Measurements from ENCODE around the gene SH3GL1. TPM values are rescaled to one million over a fixed set of nuclear protein-coding genes. Genes with fewer than 3 reads are reported as not detected.

SH3GL1 gene
- total and polyA plus RNA-seq, 2 experiments from 2014 or later = 73.1 to 89.5 TPM

DNA sequence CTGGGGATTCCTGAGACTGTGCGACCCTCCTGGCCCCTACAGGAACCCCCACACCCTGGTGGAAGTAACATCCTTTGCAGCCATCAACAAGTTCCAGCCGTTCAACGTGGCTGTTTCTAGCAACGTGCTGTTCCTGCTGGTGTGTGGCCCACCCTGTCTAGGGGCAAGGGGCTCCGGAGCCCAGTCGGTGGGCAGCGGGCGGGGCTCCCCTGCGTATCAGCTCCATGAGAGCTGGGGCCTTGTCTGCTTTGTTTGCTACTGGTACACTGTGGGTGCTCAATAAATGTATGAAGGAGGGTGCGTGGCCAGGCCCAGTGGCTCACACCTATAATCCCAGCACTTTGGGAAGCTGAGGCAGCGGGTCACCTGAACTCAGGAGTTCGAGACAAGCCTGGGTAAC lies 46.1 kb downstream of the SH3GL1 start (continued):
- TF ChIP-seq, protein P1, sequence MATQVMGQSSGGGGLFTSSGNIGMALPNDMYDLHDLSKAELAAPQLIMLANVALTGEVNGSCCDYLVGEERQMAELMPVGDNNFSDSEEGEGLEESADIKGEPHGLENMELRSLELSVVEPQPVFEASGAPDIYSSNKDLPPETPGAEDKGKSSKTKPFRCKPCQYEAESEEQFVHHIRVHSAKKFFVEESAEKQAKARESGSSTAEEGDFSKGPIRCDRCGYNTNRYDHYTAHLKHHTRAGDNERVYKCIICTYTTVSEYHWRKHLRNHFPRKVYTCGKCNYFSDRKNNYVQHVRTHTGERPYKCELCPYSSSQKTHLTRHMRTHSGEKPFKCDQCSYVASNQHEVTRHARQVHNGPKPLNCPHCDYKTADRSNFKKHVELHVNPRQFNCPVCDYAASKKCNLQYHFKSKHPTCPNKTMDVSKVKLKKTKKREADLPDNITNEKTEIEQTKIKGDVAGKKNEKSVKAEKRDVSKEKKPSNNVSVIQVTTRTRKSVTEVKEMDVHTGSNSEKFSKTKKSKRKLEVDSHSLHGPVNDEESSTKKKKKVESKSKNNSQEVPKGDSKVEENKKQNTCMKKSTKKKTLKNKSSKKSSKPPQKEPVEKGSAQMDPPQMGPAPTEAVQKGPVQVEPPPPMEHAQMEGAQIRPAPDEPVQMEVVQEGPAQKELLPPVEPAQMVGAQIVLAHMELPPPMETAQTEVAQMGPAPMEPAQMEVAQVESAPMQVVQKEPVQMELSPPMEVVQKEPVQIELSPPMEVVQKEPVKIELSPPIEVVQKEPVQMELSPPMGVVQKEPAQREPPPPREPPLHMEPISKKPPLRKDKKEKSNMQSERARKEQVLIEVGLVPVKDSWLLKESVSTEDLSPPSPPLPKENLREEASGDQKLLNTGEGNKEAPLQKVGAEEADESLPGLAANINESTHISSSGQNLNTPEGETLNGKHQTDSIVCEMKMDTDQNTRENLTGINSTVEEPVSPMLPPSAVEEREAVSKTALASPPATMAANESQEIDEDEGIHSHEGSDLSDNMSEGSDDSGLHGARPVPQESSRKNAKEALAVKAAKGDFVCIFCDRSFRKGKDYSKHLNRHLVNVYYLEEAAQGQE (IDR thresholded peaks at IDR 0.05; ENCODE audit: unreplicated experiment) = no peak
- TF ChIP-seq JUNB (IDR thresholded peaks at IDR 0.05; ENCODE audit: unreplicated experiment) (no peak), POLR2AphosphoS5 (IDR thresholded peaks at IDR 0.05; ENCODE audit: low read depth) (no peak), NANOG (IDR thresholded peaks at IDR 0.05; ENCODE audit: borderline replicate concordance) (no peak)

DNA sequence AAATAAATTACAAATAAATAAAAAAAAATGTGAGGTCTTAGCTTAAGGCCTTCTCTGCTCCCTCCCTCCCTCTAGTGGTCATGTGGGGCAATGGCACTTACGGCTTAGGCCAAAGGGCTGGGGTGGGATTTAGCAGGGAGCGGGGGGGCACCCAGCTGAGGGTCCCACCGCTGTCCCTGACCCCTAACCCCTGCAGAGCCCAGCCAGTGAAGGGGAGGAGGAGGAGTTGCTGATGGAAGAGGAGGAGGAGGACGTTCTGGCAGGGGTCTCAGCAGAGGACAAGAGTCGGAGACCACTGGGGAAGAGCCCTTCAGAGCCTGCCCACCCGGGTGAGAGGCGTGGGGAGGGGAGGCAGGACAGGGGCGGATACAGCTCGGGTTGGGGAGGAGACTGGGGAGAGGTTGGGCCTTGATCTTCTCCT lies 47.6 kb downstream of the SH3GL1 start:
- Histone ChIP-seq H3K4me2 (no peak overlapping the region), H3K79me2 (replicated peaks; ENCODE audit: insufficient read depth) (no peaks in the 10 kb centered on the region), H3F3A (replicated peaks; ENCODE audit: low read depth) (0 out of 2 replicates have a peak, but pooled peaks cover 10% of the 10 kb centered on the region), H3K36me3 (ENCODE audit: insufficient read depth) (no peaks in the 10 kb centered on the region; the same call in 1 of the 2 replicates), H3K4me1 (ENCODE audit: insufficient read depth) (no peaks in the 10 kb centered on the region), H3K9me2 (ENCODE audit: insufficient read depth) (no peaks in the 10 kb centered on the region), H3K27ac (ENCODE audit: low read depth) (no peak overlapping the region), H4K20me1 (replicated peaks; ENCODE audit: insufficient read depth) (peaks cover 10% of the 10 kb centered on the region), H2AFZ (no peak overlapping the region), H3K27me3 (ENCODE audit: insufficient read depth) (no peaks in the 10 kb centered on the region), H3K4me3 (no peak overlapping the region)
- no peak overlapping the region for H3K4me3 Mint-ChIP-seq
- DNase-seq (ENCODE audit: low spot score) = peak; percentile 87
- H3K27ac Mint-ChIP-seq = 0 out of 2 replicates have a peak overlapping the region, but pooled peaks have one; percentile 44
- no peaks in the 10 kb centered on the region for H3K9me3 Mint-ChIP-seq
- peaks cover 20% of the 10 kb centered on the region for H3K36me3 Mint-ChIP-seq (ENCODE audit: low read depth)
- ATAC-seq = peak; percentile 84
- 0 out of 3 replicates have a peak, but pooled peaks cover 2% of the 10 kb centered on the region for H3K4me1 Mint-ChIP-seq
- H3K27me3 Mint-ChIP-seq (ENCODE audit: insufficient read depth, low read depth, poor library complexity) = peaks cover 10% of the 10 kb centered on the region
- TF ChIP-seq EZH2phosphoT487 (IDR thresholded peaks at IDR 0.05; ENCODE audit: unreplicated experiment) (no peak), NANOG (IDR thresholded peaks at IDR 0.05; ENCODE audit: borderline replicate concordance) (no peak), ZNF331 (CRISPR knock-in tag; IDR thresholded peaks at IDR 0.05; ENCODE audit: low read depth) (no peak), JUNB (IDR thresholded peaks at IDR 0.05; ENCODE audit: unreplicated experiment) (no peak), CREB1 (CRISPR knock-in tag; IDR thresholded peaks at IDR 0.05; ENCODE audit: low read depth) (no peak), STAT1 (IDR thresholded peaks at IDR 0.05; ENCODE audit: unreplicated experiment) (no peak)
- TF ChIP-seq, protein P2, sequence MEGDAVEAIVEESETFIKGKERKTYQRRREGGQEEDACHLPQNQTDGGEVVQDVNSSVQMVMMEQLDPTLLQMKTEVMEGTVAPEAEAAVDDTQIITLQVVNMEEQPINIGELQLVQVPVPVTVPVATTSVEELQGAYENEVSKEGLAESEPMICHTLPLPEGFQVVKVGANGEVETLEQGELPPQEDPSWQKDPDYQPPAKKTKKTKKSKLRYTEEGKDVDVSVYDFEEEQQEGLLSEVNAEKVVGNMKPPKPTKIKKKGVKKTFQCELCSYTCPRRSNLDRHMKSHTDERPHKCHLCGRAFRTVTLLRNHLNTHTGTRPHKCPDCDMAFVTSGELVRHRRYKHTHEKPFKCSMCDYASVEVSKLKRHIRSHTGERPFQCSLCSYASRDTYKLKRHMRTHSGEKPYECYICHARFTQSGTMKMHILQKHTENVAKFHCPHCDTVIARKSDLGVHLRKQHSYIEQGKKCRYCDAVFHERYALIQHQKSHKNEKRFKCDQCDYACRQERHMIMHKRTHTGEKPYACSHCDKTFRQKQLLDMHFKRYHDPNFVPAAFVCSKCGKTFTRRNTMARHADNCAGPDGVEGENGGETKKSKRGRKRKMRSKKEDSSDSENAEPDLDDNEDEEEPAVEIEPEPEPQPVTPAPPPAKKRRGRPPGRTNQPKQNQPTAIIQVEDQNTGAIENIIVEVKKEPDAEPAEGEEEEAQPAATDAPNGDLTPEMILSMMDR (conservative IDR thresholded peaks at IDR 0.05; ENCODE audit: low read depth in 2 of 2) = peak; percentile 83 to 85
- TF ChIP-seq, protein P3, sequence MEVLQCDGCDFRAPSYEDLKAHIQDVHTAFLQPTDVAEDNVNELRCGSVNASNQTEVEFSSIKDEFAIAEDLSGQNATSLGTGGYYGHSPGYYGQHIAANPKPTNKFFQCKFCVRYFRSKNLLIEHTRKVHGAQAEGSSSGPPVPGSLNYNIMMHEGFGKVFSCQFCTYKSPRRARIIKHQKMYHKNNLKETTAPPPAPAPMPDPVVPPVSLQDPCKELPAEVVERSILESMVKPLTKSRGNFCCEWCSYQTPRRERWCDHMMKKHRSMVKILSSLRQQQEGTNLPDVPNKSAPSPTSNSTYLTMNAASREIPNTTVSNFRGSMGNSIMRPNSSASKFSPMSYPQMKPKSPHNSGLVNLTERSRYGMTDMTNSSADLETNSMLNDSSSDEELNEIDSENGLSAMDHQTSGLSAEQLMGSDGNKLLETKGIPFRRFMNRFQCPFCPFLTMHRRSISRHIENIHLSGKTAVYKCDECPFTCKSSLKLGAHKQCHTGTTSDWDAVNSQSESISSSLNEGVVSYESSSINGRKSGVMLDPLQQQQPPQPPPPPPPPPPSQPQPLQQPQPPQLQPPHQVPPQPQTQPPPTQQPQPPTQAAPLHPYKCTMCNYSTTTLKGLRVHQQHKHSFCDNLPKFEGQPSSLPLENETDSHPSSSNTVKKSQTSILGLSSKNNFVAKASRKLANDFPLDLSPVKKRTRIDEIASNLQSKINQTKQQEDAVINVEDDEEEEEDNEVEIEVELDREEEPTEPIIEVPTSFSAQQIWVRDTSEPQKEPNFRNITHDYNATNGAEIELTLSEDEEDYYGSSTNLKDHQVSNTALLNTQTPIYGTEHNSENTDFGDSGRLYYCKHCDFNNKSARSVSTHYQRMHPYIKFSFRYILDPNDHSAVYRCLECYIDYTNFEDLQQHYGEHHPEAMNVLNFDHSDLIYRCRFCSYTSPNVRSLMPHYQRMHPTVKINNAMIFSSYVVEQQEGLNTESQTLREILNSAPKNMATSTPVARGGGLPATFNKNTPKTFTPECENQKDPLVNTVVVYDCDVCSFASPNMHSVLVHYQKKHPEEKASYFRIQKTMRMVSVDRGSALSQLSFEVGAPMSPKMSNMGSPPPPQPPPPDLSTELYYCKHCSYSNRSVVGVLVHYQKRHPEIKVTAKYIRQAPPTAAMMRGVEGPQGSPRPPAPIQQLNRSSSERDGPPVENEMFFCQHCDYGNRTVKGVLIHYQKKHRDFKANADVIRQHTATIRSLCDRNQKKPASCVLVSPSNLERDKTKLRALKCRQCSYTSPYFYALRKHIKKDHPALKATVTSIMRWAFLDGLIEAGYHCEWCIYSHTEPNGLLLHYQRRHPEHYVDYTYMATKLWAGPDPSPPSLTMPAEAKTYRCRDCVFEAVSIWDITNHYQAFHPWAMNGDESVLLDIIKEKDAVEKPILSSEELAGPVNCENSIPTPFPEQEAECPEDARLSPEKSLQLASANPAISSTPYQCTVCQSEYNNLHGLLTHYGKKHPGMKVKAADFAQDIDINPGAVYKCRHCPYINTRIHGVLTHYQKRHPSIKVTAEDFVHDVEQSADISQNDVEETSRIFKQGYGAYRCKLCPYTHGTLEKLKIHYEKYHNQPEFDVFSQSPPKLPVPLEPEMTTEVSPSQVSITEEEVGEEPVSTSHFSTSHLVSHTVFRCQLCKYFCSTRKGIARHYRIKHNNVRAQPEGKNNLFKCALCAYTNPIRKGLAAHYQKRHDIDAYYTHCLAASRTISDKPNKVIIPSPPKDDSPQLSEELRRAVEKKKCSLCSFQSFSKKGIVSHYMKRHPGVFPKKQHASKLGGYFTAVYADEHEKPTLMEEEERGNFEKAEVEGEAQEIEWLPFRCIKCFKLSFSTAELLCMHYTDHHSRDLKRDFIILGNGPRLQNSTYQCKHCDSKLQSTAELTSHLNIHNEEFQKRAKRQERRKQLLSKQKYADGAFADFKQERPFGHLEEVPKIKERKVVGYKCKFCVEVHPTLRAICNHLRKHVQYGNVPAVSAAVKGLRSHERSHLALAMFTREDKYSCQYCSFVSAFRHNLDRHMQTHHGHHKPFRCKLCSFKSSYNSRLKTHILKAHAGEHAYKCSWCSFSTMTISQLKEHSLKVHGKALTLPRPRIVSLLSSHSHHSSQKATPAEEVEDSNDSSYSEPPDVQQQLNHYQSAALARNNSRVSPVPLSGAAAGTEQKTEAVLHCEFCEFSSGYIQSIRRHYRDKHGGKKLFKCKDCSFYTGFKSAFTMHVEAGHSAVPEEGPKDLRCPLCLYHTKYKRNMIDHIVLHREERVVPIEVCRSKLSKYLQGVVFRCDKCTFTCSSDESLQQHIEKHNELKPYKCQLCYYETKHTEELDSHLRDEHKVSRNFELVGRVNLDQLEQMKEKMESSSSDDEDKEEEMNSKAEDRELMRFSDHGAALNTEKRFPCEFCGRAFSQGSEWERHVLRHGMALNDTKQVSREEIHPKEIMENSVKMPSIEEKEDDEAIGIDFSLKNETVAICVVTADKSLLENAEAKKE (CRISPR knock-in tag; IDR thresholded peaks at IDR 0.05) = no peak
